Endometrial microvascular endothelial cells (primary cell): Measurements from ENCODE around the gene SLC26A2. TPM values are rescaled to one million over a fixed set of nuclear protein-coding genes. Genes with fewer than 3 reads are reported as not detected.
"Not testable (repeated sequence)": the region's sequence is repeated elsewhere in the genome, so short reads cannot be mapped to it uniquely, and the experiment has no call there.

Experiments used
- in situ Hi-C: cut with HindIII; loops from 2 replicates; pipeline ENCODE4 v1.10.0; 2017; ENCODE audit warnings: low sequenced_read_pairs, low pct_unique_long_range_greater_than_20kb; ENCODE audit errors: inconsistent ontology term
- total RNA-seq: library from RNA; depleted of rRNA; stranded (reverse); fragments of >200 nt; gene quantifications from one replicate; pipeline ENCODE4 v1.2.3, GENCODE V29; 2015; ENCODE audit errors: inconsistent ontology term

SLC26A2 gene
- total RNA-seq, 1 donor from 2014 or later, result 35.8 TPM

DNA sequence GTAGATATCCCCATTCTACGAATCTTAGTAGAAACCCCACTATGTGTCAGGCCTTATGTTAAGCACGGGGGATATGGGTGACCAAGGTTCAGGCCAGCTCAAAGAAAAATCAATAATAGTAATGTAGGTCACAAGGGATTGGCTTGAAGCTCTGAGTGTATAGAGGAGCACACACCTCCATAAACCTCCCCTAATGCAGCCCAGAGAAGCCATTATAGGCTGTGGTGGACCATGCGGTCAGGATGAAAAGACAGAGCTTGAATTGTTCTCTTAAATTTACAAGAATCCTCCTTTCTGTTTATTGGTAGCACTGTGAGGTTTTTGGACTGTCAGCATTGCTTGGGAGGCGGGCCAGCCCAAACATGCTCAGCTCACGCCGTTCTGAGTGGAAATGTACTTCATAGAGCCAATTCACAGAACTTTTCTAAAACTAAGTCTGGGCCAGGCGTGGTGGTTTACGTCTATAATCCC, 25.1 kb upstream of the SLC26A2 start:
- in situ Hi-C loops, result no loop called here

DNA sequence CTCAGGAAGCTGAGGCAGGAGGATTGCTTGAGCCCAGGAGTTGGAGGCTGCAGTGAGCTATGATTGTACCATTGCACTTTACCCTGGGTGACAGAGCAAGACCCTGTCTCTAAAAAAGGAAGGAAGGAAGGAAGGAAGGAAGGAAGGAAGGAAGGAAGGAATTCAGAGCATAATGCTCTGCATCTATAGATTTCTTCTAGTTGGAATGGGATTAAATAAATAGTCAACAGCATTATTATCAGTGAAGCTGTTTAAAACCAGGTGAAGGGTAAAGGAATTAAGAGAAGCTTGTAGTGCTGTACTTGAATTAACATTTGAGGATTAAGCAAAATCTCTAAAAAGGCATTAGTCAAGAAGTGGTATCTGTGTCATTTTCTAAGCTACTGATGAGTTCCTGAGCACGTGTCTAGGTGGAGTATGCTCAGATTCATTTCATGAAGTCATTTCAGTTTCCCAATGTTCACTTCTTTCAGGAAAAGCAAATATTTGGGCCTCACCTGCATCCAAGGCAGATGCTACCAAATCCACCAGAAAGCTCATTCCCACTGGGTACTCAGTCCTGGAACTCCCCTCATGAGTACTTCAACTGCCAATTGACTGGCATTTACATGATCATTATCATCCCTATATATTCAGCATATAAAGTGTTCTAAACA, 24.4 kb upstream of the SLC26A2 start:
- in situ Hi-C loops, result no loop called here

DNA sequence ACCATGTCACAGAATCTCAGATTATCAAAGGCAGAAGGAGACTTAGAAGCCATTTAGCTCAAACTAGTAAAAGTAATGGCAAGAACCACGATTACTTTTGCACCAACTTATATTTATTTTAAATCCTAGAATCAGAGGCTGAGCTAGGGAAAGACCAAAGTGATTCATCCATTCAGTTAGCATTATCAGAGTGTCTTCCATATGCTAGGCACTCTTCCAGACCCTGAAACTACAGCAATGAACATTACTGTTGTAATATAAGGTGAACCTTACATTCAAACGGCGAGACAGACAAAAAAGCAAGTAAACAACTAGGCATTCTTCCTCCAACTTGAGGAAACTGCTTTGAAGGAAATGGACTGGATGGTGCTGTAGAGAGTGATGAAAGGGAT, 23.9 kb upstream of the SLC26A2 start:
- in situ Hi-C loops, result no loop called here

DNA sequence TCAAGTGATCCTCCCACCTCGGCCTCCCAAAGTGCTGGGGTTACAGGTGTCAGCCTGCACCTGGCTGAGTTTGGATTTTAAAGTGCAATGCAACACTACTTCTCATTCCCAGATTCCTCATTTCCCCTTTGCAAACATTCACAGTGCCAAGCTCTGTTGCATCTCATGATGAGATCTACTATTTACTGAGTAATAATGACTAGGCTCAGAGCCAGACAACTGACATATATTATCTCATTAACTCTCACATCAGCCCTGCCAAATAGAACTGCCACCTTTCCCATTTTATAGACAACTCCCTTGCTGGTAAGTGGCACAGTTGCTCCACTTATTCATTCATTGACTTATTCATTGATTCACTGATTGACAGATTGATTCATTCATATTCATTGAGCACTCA, 22.9 kb upstream of the SLC26A2 start:
- in situ Hi-C loops, result no loop called here

DNA sequence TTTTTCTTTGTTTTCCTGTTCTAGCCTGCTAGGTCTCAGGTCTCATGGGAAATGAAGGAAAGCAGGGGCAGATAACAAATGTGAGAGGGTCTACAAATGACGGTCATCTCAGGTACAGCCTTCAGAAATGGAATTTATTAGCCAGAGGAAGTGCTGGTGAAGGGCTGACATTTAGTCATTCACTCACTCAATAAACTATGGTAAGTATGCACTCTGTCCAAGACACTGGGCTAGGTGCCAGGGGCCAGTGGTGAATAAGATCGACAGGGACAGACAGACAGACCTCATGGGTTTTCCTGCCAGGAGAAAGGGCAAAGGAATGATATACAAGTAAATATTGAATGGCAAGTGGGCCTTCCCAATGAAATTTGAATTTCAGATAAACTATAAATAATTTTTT, 22.3 kb upstream of the SLC26A2 start:
- in situ Hi-C loops, result no loop called here

DNA sequence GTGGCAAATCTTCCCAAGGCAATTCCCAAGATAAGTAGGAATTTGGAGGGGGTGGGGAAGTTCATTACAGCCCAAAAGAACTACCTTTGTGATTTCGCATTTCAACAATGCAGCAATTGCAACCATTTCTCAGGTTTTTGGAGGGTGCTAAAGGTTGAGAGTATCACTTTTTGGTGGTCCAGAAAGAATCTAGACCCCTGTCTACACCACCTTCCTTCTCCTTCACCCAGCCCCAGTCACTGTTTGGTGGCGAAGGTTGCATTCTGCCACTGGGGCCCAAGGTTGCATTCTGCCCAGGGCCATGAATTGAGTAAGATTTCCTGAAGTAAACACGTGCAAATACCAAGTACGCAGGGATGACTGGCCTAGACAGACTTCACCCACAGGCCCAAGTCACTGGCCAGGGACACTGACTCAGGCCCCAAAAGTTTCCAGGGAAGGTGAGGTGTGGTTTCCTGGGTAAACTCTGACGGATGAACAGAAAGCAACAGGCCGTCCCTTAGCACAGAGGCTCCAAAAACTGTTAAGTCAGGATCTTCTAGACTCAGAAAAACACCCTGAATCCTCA, 21.7 kb upstream of the SLC26A2 start:
- in situ Hi-C loops, result no loop called here

DNA sequence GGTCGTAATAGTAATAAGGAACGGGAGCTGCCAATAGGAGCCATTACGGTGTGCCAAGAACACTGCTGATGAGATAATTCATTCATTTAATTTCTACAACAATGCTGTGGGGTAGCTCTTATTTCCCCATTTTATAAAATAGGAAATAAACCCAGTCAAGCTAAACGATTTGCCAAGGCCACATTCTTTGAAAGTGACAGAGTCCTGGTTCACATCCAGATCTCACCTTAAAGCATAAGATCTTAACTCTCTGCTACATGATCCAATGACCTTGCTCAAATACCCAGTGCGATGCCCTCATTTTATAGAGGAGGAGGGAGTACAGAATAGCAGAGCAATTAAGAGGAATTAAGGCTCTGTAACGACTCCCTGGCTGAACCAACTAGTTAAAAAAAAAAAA, 21.0 kb upstream of the SLC26A2 start:
- in situ Hi-C loops, result no loop called here

DNA sequence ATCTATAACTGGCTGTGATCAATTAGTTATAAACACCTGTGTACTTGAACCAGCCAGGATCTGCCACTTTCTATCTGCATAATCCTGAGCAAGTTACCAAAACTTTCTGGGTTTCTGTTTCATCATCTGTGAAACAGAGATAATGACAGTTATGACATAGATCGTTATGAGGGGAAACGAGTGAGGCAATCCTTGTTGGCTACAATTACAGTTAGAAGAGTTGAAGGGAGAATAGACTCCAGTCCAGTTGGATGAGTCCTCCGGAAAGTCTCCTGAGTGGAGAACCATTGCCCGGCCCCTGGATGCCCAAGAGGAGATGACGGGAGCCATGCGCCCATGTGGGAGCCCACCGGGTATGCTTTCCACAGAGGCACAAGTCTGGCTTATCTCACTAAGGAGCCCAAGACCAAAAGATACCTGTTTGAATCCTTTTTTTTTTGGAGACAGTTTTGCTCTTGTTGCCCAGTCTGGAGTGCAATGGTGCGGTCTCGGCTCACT, 20.4 kb upstream of the SLC26A2 start:
- in situ Hi-C loops, result no loop called here

DNA sequence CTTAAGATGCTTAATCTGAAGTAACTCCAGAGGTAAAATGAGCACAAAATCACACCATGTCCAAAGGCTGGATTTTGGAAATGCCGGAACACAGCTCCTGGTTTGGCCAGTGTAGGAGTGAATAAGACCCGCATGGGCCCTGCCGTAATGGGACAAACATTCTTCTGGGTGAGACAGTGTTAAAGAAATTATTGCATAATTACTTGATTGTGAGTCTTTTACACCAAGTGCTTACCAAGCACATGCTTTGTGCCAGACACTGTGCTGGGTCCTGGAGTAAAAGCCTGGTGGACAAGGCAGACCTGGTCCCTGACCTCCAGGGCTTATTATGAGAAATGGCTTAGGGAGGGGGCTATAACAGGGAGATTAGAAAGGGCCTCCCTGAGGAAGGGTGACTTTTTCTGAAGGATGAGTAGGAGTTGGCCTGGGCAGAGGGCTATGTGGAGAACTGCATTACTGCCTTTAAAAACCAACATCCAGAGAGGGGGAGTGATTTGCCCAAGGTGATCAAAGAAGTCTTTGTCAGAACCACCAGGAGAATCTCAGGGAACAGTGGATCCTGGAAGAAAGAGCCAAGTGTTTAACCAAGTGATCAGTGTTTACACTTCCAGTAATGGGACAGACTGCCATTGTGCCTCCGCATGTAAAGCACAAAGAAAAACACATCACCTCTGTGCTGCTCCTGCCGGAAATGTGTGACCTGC, 19.5 kb upstream of the SLC26A2 start:
- in situ Hi-C loops, result no loop called here

DNA sequence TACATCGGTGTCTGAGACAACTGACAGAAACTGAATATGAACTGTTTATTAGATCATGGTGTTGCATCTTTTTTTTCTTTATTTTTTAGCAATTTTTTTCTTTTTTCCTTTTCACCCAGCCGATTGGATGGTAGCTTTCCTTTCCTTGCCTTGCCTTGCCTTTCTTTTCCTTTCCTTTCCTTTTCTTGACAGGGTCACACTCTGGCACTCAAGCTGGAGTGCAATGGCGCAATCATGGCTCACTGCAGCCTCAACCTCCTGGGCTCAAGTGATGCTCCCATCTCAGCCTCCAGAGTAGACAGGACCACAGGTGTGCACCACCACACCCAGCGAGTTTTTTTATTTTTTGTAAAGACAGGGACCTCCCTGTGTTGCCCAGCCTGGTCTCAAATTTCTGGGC, 18.8 kb upstream of the SLC26A2 start:
- in situ Hi-C loops, result no loop called here

DNA sequence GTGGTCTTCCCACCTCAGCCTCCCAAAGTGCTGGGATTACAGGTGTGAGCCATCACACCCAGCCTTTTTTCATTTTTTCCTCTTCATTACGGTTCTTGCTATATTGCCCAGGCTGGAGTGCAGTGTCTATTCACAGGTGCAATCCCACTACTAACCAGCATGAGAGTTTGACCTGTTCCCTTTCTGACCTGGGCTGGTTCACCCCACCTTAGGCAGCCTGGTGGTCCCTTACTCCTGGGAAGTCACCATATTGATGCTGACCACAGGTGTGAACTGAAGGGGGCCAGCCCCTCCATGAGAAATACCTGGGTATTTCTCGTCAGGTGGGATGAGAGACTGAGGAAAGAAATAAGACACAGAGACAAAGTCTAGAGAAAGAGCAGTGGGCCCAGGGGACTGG, 18.4 kb upstream of the SLC26A2 start:
- in situ Hi-C loops, result no loop called here

DNA sequence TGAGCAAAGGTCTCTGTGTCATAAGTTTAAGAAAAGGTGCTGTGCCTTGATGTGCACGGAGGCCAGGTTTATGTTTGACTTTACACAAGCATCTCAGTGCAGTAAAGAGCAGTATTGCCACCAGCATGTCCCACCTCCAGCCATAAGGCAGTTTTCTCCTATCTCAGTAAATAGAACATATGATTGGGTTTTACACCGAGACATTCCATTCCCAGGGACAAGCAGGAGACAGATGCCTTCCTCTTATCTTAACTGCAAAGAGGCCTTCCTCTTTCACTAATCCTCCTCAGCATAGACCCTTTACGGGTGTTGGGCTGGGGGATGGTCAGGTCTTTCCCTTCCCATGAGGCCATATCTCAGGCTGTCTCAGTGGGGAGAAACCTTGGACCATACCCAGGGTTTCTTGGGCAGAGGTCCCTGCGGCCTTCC, 17.8 kb upstream of the SLC26A2 start:
- in situ Hi-C loops, result not testable (repeated sequence)

DNA sequence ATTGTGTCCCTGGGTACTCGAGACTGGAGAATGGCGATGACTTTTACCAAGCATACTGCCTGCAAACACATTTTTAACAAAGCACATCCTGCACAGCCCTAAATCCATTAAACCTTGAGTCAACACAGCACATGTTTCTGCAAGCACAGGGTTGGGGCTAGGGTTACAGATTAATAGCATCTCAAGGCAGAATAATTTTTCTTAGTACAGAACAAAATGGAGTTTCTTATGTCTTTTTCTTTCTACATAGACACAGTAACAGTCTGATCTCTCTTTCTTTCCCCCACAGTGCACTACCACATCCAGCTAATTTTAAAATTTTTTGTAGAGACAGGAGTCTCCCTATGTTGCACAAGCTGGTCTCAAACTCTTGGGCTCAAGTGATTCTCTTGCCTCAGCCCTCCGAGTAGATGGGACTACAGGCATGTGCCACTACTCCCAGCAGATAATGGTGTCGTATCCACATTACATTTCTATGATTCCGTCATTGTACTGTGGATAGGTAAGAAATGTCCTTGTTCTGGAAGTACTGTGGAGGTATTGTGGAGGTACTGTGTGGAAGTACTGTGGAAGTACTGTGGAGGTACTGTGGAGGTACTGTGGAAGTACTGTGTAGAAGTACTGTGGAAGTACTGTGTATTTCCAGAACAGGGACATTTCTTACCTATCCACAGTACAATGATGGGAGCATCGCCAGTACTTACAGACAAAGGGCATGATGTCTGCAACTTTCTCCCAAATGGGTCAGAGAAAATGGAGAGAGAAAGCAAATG, 17.2 kb upstream of the SLC26A2 start:
- in situ Hi-C loops, result not testable (repeated sequence)

DNA sequence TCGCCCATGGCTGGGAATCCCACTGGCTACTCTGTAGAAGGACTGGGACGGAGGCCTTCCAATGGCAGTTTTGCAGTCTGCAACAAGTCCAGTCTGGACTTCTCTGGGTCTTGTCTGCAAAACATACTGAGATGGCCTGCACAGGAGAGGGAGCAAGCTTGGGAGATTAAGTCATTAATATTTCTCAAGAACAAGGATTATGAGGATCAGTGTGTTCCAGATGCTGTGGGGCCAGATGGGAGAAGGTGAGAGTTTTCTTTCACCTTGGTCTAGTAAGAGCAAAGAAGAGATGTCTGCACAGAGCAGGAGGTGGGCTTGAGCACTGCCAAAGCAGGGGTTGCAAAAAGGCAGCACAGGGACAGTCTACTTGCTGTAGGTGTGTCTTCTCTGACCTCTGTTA, 15.9 kb upstream of the SLC26A2 start, which contains the start of gene PDE6A:
TSS of gene PDE6A (minus strand) at position 128 of the 400 bp plus-strand sequence. CDS start at position 8, 120 bp downstream.
- in situ Hi-C loops, result no loop called here

DNA sequence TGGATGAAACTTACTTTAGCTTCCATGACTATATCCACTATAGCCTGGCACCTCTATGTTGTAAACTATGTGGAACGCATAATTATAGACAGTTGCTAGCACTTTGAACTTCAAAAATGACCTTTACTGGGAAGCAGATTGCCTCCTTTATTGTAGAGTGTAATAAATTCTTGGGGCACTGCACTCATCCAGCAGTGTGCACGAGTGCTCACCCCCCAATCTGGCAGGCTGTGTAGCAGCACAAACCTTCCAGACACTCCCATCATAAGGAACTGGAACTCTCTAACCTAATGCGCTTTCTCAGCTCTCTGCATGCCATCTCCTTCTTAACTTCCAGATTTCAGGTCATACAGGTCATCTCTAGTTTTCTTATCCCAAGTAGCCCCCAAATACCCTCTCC, 14.4 kb upstream of the SLC26A2 start:
- in situ Hi-C loops, result no loop called here

DNA sequence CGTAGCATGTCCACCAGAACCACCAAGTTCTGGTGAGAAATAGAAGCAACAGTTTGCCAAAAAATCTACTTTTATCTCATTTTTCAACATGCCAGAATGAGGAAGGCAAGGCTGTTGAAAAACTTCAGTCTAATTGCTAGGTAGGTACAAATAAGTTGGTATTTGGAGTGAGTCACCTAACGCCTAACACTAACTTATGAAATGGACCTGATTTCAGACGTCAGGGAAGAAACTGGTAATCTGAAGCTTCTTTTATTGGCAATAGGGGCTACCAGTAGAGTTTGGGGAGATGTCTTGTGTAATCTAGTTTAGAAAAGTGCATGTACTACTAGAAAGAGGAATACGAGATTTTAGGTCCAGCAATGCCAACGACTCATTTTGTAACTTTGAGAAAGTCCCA, 11.6 kb upstream of the SLC26A2 start:
- in situ Hi-C loops, result no loop called here

DNA sequence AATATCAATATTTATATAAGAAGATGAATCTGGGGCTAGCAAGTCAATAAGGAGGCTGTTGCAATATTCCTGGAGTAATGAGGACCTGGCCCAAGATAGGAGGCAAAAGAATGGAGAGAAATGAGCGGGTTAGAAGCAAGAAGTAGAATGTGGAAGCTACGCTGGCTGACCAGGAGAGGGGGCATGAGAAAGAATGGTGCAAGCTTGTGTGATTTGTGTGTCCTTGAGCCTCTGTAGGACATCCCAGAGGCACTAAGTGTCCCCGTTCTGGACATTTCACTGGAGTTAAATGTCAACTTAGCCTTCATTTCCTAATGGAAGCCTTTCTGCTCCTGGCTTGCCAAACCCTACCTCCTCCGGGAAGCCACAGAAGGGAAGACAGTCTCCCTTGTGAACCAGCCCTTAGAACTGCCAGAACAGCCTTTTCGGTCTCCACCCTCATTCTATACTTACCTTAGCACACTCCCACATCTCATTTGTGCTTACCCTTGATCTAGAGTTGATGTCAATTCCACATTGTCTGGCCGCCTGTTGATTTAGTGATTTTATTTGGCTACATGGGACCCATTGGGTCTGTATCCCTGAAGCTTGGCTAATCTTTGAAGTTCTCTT, 9.3 kb upstream of the SLC26A2 start:
- in situ Hi-C loops, result loop anchor here (25.0 kb wide), 1 partner anchor 89 kb away; no protein-coding TSS in a partner anchor

DNA sequence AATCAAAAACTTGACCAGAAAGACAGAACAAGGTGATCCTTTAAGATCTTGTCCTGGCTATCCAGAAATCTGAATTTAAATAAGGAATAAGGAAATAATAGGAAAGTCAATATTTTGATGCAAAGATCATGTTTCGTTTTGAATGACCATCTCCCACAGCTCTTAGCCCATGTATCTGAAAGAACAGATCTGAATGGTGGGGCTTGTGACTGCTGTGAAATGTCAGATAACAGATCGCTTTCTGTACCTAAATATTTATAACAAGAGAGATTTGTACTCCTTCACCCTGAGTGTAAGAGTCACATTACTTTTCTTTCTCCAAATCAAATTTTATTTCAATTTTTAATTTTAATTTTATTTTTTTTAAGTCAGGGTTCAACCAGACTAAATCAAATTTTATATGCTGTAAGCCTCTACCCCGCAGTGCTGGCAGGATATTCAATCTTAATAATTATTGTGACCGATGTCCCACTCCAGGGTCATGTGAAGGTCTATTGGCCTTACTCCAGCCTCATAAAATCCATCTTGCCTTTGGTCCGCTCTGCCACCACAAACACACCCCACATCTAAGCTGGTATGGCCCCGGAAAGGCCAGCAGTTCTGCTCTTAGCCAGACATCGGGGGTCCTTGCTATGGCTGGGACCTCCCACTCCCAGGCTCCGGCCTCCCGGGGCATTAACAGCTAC, 7.0 kb upstream of the SLC26A2 start:
- in situ Hi-C loops, result loop anchor here (25.0 kb wide), 1 partner anchor 91 kb away; no protein-coding TSS in a partner anchor
